H1 (cell line): ENCODE data around the gene RBM43. TPM values are rescaled to one million over a fixed set of nuclear protein-coding genes. Genes with fewer than 3 reads are reported as not detected.
"Not testable (repeated sequence)": the region's sequence is repeated elsewhere in the genome, so short reads cannot be mapped to it uniquely, and the experiment has no call there.

Experiments
- CTCF ChIA-PET: fragments of 300-600 bp; sonication (Branson Sonifier 250); formaldehyde crosslinking; loops from one replicate; lab custom pipeline; 2021; ENCODE audit not compliant: partially characterized antibody; lab: Charles Lee
- POLR2A ChIA-PET: fragments of 300-600 bp; sonication (Branson Sonifier 250); formaldehyde crosslinking; loops from one replicate; lab custom pipeline; 2021; ENCODE audit warnings: inconsistent platforms; ENCODE audit not compliant: partially characterized antibody; lab: Charles Lee
- DNase-seq, 2 experiments: peaks; one replicate each; pipeline versions ENCODE4 v3.0.0 to v3.0.0-alpha.2; 2010 to 2022; ENCODE audit warnings: low spot score in 2 of 2, low read depth in 1 of 2, mixed read lengths in 1 of 2
- FAIRE-seq: peaks from 2 replicates; lab custom pipeline; 2011; peaks lifted over from hg19 to GRCh38; lab: Jason Lieb, UNC
- H2AFZ ChIP-seq: 2 replicates; pipeline ENCODE4 v1.8.1; 2012; ENCODE audit warnings: low read length, inconsistent platforms
- H2AK5ac ChIP-seq: 2 replicates; pipeline ENCODE4 v1.6.1; 2013; ENCODE audit warnings: low read depth, low read length
- H2BK120ac ChIP-seq: replicated peaks from 2 replicates; pipeline ENCODE3; 2013; ENCODE audit warnings: low read depth, low read length, inconsistent platforms
- H2BK12ac ChIP-seq: 2 replicates; pipeline ENCODE4 v1.6.1; 2013; ENCODE audit warnings: low read depth, low read length
- H2BK15ac ChIP-seq: 2 replicates; pipeline ENCODE4 v1.6.1; 2013; ENCODE audit warnings: low read length
- H2BK20ac ChIP-seq: 2 replicates; pipeline ENCODE4 v1.6.1; 2013; ENCODE audit warnings: low read length
- H2BK5ac ChIP-seq: 2 replicates; pipeline ENCODE4 v1.6.1; 2013; ENCODE audit warnings: low read depth, low read length
- H3K14ac ChIP-seq: 2 replicates; pipeline ENCODE4 v1.6.1; 2013; ENCODE audit warnings: inconsistent platforms; ENCODE audit not compliant: insufficient read length
- H3K18ac ChIP-seq: 2 replicates; pipeline ENCODE4 v1.6.1; 2013; ENCODE audit warnings: low read length; ENCODE audit errors: extremely low read depth
- H3K23ac ChIP-seq: 2 replicates; pipeline ENCODE4 v1.6.1; 2013; ENCODE audit warnings: inconsistent platforms; ENCODE audit not compliant: insufficient read length
- H3K23me2 ChIP-seq: 2 replicates; pipeline ENCODE4 v1.6.1; 2013; ENCODE audit warnings: low read depth, low read length
- H3K27ac ChIP-seq: 2 replicates; pipeline ENCODE4 v1.6.1; 2011; ENCODE audit warnings: low read depth, low read length, inconsistent platforms
- H3K27me3 ChIP-seq, 4 experiments: replicated peaks in 1 of 4; 1 replicate in 1 of 4; 2 replicates in 3 of 4; pipeline versions ENCODE4 v1.6.1 to v1.8.1; 2011 to 2013; ENCODE audit warnings: low read length in 3 of 4, mild to moderate bottlenecking in 3 of 4, inconsistent platforms in 2 of 4, mixed read lengths in 2 of 4, moderate library complexity in 1 of 4; ENCODE audit not compliant: control insufficient read depth in 3 of 4, insufficient read depth in 3 of 4; ENCODE audit errors: extremely low read depth in 1 of 4
- H3K36me3 ChIP-seq, 4 experiments: 2 replicates each; pipeline versions ENCODE4 v1.6.1 to v1.8.1; 2011 to 2013; ENCODE audit warnings: mild to moderate bottlenecking in 4 of 4, low read length in 3 of 4, moderate library complexity in 2 of 4, control low read depth in 1 of 4, inconsistent platforms in 1 of 4; ENCODE audit not compliant: insufficient read depth in 4 of 4, control insufficient read depth in 2 of 4
- H3K4ac ChIP-seq: replicated peaks from 2 replicates; pipeline ENCODE3; 2013; ENCODE audit warnings: low read length, low read depth, mixed read lengths, inconsistent platforms; ENCODE audit not compliant: insufficient read length
- H3K4me1 ChIP-seq, 4 experiments: replicated peaks in 1 of 4; 1 replicate in 1 of 4; 2 replicates in 3 of 4; pipeline versions ENCODE4 v1.6.1 to v1.8.1; 2011 to 2013; ENCODE audit warnings: low read length in 3 of 4, inconsistent platforms in 2 of 4, mixed read lengths in 1 of 4; ENCODE audit not compliant: insufficient read depth in 4 of 4, control insufficient read depth in 3 of 4
- H3K4me2 ChIP-seq, 2 experiments: 2 replicates each; pipeline versions ENCODE4 v1.6.1 to v1.8.1; 2011 to 2013; ENCODE audit warnings: low read depth in 2 of 2, low read length in 2 of 2, control low read depth in 1 of 2, inconsistent platforms in 1 of 2, mild to moderate bottlenecking in 1 of 2; ENCODE audit not compliant: insufficient read depth in 1 of 2
- H3K4me3 ChIP-seq, 4 experiments: fragments of 200-600, 300-600 bp in 1 of 4; sonication (generic), shearing (Covaris generic), sonication (Bioruptor Twin) in 1 of 4; 2 replicates each; pipeline versions ENCODE4 v1.5.1 to v1.8.1; 2011 to 2016; ENCODE audit warnings: low read length in 4 of 4, low read depth in 3 of 4, control low read depth in 2 of 4, inconsistent platforms in 2 of 4, mild to moderate bottlenecking in 2 of 4, mixed read lengths in 1 of 4, moderate library complexity in 1 of 4; ENCODE audit not compliant: insufficient read depth in 2 of 4; ENCODE audit errors: extremely low read depth in 1 of 4
- H3K56ac ChIP-seq: replicated peaks from 2 replicates; pipeline ENCODE3; 2013; ENCODE audit warnings: low read depth, mild to moderate bottlenecking, mixed read lengths, low read length, inconsistent platforms; ENCODE audit not compliant: insufficient read length
- H3K79me1 ChIP-seq: 2 replicates; pipeline ENCODE4 v1.6.1; 2013; ENCODE audit warnings: low read depth, low read length, control low read depth
- H3K79me2 ChIP-seq, 2 experiments: 2 replicates each; pipeline versions ENCODE4 v1.6.1 to v1.8.1; 2012 to 2013; ENCODE audit warnings: low read length in 2 of 2, mild to moderate bottlenecking in 2 of 2, inconsistent platforms in 1 of 2; ENCODE audit not compliant: insufficient read depth in 2 of 2, control insufficient read depth in 1 of 2
- H3K9ac ChIP-seq, 4 experiments: replicated peaks in 1 of 4; 1 replicate in 1 of 4; 2 replicates in 3 of 4; pipeline versions ENCODE4 v1.6.1 to v1.8.1; 2011 to 2013; ENCODE audit warnings: low read depth in 3 of 4, low read length in 3 of 4, control low read depth in 2 of 4, mild to moderate bottlenecking in 2 of 4, moderate library complexity in 2 of 4, inconsistent platforms in 1 of 4; ENCODE audit errors: extremely low read depth in 1 of 4
- H3K9me3 ChIP-seq, 2 experiments: 2 replicates each; pipeline versions ENCODE4 v1.6.1 to v1.8.1; 2012 to 2013; ENCODE audit warnings: mild to moderate bottlenecking in 2 of 2, moderate library complexity in 2 of 2, control low read depth in 1 of 2, inconsistent platforms in 1 of 2, low read depth in 1 of 2, low read length in 1 of 2, mixed read lengths in 1 of 2; ENCODE audit not compliant: insufficient read depth in 2 of 2
- H4K20me1 ChIP-seq, 2 experiments: replicated peaks in 1 of 2; 2 replicates each; pipeline versions ENCODE3 to v1.8.1; 2011 to 2013; ENCODE audit warnings: inconsistent platforms in 2 of 2, low read length in 2 of 2, mild to moderate bottlenecking in 1 of 2; ENCODE audit not compliant: insufficient read depth in 2 of 2, control insufficient read depth in 1 of 2
- H4K5ac ChIP-seq: 2 replicates; pipeline ENCODE4 v1.6.1; 2013; ENCODE audit warnings: low read length, low read depth, mixed read lengths, inconsistent platforms; ENCODE audit not compliant: insufficient read length
- H4K8ac ChIP-seq: 2 replicates; pipeline ENCODE4 v1.8.0; 2013; ENCODE audit warnings: mild to moderate bottlenecking, moderate library complexity, low read length, inconsistent platforms; ENCODE audit not compliant: insufficient read depth; ENCODE audit errors: extremely low read depth
- H4K91ac ChIP-seq: replicated peaks from 2 replicates; pipeline ENCODE3; 2013; ENCODE audit warnings: low read length, mixed read lengths, inconsistent platforms; ENCODE audit not compliant: insufficient read length
- WGBS, 2 experiments: shearing (Covaris generic) in 1 of 2; methylation state at CpG; one replicate each; pipeline versions ENCODE4 v1.1.6 to v1.1.7; 2013 to 2015; ENCODE audit warnings: low lambda C conversion rate in 2 of 2, mixed read lengths in 2 of 2, inconsistent platforms in 1 of 2, low coverage in 1 of 2, missing lambda C conversion rate in 1 of 2; ENCODE audit not compliant: insufficient replicate concordance in 2 of 2, insufficient coverage in 1 of 2, insufficient read length in 1 of 2; ENCODE audit errors: extremely low coverage in 1 of 2, missing lambda C conversion rate in 1 of 2; 5-methylcytosine and 5-hydroxymethylcytosine counted together
- polyA plus RNA-seq, 7 experiments: library from polyadenylated mRNA; depleted of rRNA in 3 of 7; stranded (reverse) in 5 of 7; unstranded in 2 of 7; fragments of >200 nt in 5 of 7; fragments of 200-250 nt in 2 of 7; gene quantifications; 1 replicate in 5 of 7; 2 replicates in 1 of 7; 4 replicates in 1 of 7; pipeline versions ENCODE4 v1.2.1 to v1.2.3, GENCODE V29; 2011 to 2013; ENCODE audit warnings: missing spikeins in 2 of 7, mixed read lengths in 2 of 7
- total RNA-seq: library from RNA; stranded (reverse); fragmentation: NEBNext Ultra II Directional; extraction: Animal tissue kit (Norgen Biotek cat#: 25700); gene quantifications from 2 replicates; pipeline ENCODE4 v1.2.1, GENCODE V29; 2021

The RBM43 gene
- total and polyA plus RNA-seq, 2 of the 8 experiments (the other 6 are each of a cell fraction or from before 2014, with no cell fraction given) = 1.7 to 2.0 TPM

GRCh38 chr2:151295926-151296325 lies 34.3 kb upstream of the RBM43 start:
- WGBS, 2 experiments = 91% methylated on average over 17 of the region's 35 CpGs; no CpG with 5 or more reads in 1 of the 2 experiments
- CTCF ChIA-PET, H2AK5ac ChIP-seq, H3K27me3 ChIP-seq, H3K79me1 ChIP-seq, H2BK5ac ChIP-seq, H3K18ac ChIP-seq, H3K14ac ChIP-seq, DNase-seq, H3K56ac ChIP-seq, H3K79me2 ChIP-seq, H3K4me1 ChIP-seq, H2BK20ac ChIP-seq, H3K4me3 ChIP-seq, H4K20me1 ChIP-seq, H3K23me2 ChIP-seq, H2BK120ac ChIP-seq, H3K4ac ChIP-seq, H2BK12ac ChIP-seq, H2AFZ ChIP-seq, H2BK15ac ChIP-seq, H4K91ac ChIP-seq, H3K9me3 ChIP-seq, H3K36me3 ChIP-seq, H3K4me2 ChIP-seq, H3K27ac ChIP-seq, H4K5ac ChIP-seq, H3K9ac ChIP-seq, H3K23ac ChIP-seq, H4K8ac ChIP-seq, FAIRE-seq: not testable (repeated sequence)
- POLR2A ChIA-PET = interaction anchor here (0.8 to 0.9 kb wide), 2 partner anchors 34 to 201 kb away, joined by 3 read pairs; partner anchors contain the start of gene RBM43
